KOPT-K1 (cell line): ENCODE results near the gene STAU1.
"Not testable (repeated sequence)": the region's sequence is repeated elsewhere in the genome, so short reads cannot be mapped to it uniquely, and the experiment has no call there.

Experiments used
- H3K27ac ChIP-seq: fragments of 200-600 bp; sonication (generic); 2 replicates; pipeline ENCODE4 v1.5.1; 2016; ENCODE audit warnings: antibody characterized with exemption, mild to moderate bottlenecking, low read depth, low read length; ENCODE audit not compliant: poor library complexity, severe bottlenecking
- H3K36me3 ChIP-seq: fragments of 200-600 bp; sonication (generic); 2 replicates; pipeline ENCODE4 v1.5.1; 2017; ENCODE audit warnings: antibody characterized with exemption, mild to moderate bottlenecking, low read length, moderate library complexity; ENCODE audit not compliant: insufficient read depth
- H3K9me3 ChIP-seq: fragments of 200-600 bp; sonication (generic); 2 replicates; pipeline ENCODE4 v1.5.1; 2017; ENCODE audit warnings: antibody characterized with exemption, low read length, mild to moderate bottlenecking; ENCODE audit not compliant: insufficient read depth, poor library complexity, severe bottlenecking

The STAU1 gene

DNA sequence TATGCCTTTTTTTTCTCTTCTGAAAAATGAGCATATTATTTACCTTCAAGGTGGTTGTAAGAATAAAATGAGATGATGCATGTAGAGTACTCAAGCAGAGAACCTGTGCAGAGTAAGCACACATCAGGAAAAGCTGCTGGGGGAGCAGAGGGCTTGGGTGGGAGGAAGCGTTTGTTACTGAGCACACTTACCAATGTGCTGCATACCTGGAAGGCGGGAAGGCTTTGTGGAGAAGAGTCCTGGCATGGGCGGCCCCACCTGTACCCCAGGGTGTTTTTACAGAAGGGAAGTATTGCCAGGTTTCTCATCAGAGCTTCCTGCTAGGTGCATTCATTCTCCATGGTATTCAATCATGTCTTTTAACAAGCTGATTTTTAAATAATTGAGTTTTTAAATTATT, 89.1 kb downstream of the STAU1 start:
- Histone ChIP-seq H3K9me3 (no peaks in the 10 kb centered on the region), H3K36me3 (peaks cover 99% of the 10 kb centered on the region), H3K27ac (no peak overlapping the region)

GRCh38 chr20:49098136-49098535, 90.0 kb downstream of the STAU1 start:
- peaks cover 99% of the 10 kb centered on the region for H3K36me3 ChIP-seq
- no peak overlapping the region for H3K27ac ChIP-seq
- H3K9me3 ChIP-seq: no peaks in the 10 kb centered on the region

DNA sequence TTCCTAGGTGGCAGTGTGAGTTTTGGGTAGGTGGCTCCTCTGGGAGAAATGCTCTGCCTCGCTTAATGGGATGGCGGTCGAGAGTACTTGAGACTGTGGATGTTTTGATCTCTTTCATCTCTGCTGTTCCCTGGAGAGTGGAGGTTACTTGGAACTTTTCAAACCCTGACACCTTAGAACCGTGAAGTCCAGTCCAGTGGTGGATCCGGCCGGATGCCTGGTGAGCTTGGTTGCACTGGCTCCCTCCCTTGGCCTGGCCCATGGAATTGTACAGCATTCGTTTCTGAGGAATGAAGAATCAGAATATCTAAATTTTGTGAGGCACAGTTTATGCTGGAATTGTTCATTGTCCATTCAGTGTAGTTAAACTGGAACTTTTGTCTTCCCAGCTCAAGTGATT, 91.0 kb downstream of the STAU1 start:
- Histone ChIP-seq H3K9me3 (no peaks in the 10 kb centered on the region), H3K36me3 (peaks cover 99% of the 10 kb centered on the region), H3K27ac (no peak overlapping the region)

- Histone ChIP-seq H3K36me3 (peaks cover 99% of the 10 kb centered on the region), H3K27ac (no peak overlapping the region), H3K9me3 (no peaks in the 10 kb centered on the region)
These were observed 91.9 kb downstream of the STAU1 start for GRCh38 chr20:49096203-49096730.

GRCh38 chr20:49091762-49092161, 96.4 kb downstream of the STAU1 start:
- no peaks in the 10 kb centered on the region for H3K9me3 ChIP-seq
- peaks cover 100% of the 10 kb centered on the region for H3K36me3 ChIP-seq
- H3K27ac ChIP-seq: no peak overlapping the region

- H3K36me3 ChIP-seq: peaks cover 100% of the 10 kb centered on the region
- no peaks in the 10 kb centered on the region for H3K9me3 ChIP-seq
- no peak overlapping the region for H3K27ac ChIP-seq
These were observed 97.0 kb downstream of the STAU1 start for GRCh38 chr20:49091104-49091503.

DNA sequence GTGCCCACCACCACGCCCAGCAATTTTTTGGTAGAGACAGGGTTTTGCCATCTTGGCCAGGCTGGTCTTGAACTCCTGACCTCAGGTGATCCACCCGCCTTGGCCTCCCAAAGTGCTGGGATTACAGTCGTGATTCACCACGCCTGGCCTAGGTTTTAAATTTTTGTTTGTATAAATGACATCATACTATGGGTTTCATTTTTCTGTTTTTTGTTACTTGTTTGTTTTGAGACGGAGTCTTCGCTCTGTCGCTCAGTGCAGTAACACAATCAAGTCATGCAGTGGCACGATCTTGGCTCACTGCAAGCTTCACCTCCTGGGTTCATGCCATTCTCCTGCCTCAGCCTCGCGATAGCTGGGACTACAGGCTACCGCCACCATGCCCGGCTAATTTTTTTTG, 105.8 kb downstream of the STAU1 start:
- H3K27ac ChIP-seq, H3K9me3 ChIP-seq: not testable (repeated sequence)
- peaks cover 100% of the 10 kb centered on the region for H3K36me3 ChIP-seq

GRCh38 chr20:49078310-49078709, 109.8 kb downstream of the STAU1 start:
- Histone ChIP-seq H3K27ac (no peak overlapping the region), H3K36me3 (peaks cover 100% of the 10 kb centered on the region), H3K9me3 (no peaks in the 10 kb centered on the region)

GRCh38 chr20:49074521-49074920, 113.6 kb downstream of the STAU1 start:
- H3K36me3 ChIP-seq: peaks cover 100% of the 10 kb centered on the region
- no peaks in the 10 kb centered on the region for H3K9me3 ChIP-seq
- no peak overlapping the region for H3K27ac ChIP-seq
